SK-N-SH treated with all-trans-retinoic acid at 6 μM for 48 hours (cell line): ENCODE data around the gene NPLOC4.

Experiments used
- ATAC-seq: fragments of 200-7000 bp; cut with Tn5 transposase; 3 replicates; pipeline ENCODE4 v1.9.1; 2020; ENCODE audit warnings: mild to moderate bottlenecking, moderate library complexity
- ARNTL ChIP-seq: fragments of 450-650 bp; formaldehyde crosslinking; IDR thresholded peaks from 2 replicates; pipeline ENCODE4 v1.5.0; 2020; ENCODE audit warnings: low read depth, mild to moderate bottlenecking, moderate library complexity, borderline replicate concordance
- BACH2 ChIP-seq: fragments of 250-450 bp; sonication (Bioruptor Pico); IDR thresholded peaks from 2 replicates; pipeline ENCODE4 v1.9.0; 2021; ENCODE audit warnings: mild to moderate bottlenecking, borderline replicate concordance
- CREB5 ChIP-seq: fragments of 250-450 bp; sonication (Bioruptor Pico); IDR thresholded peaks from 2 replicates; pipeline ENCODE4 v1.5.1; 2020; ENCODE audit warnings: low read depth, mild to moderate bottlenecking, moderate library complexity
- CSDC2 ChIP-seq: fragments of 250-450 bp; sonication (Bioruptor Pico); IDR thresholded peaks from 2 replicates; pipeline ENCODE4 v1.5.0; 2020; ENCODE audit warnings: mild to moderate bottlenecking, moderate library complexity
- CSRNP3 ChIP-seq: fragments of 250-450 bp; sonication (Bioruptor Pico); IDR thresholded peaks from 2 replicates; pipeline ENCODE4 v1.5.1; 2021; ENCODE audit warnings: mild to moderate bottlenecking, moderate library complexity
- GLIS3 ChIP-seq: fragments of 250-450 bp; sonication (Bioruptor Pico); IDR thresholded peaks from 2 replicates; pipeline ENCODE4 v1.5.0; 2020; ENCODE audit warnings: mild to moderate bottlenecking, moderate library complexity
- ISL1 ChIP-seq: fragments of 250-450 bp; sonication (Bioruptor Pico); IDR thresholded peaks from 2 replicates; pipeline ENCODE4 v2.1.2; 2022; ENCODE audit warnings: mild to moderate bottlenecking, moderate library complexity
- OSR1 ChIP-seq: fragments of 250-450 bp; sonication (Bioruptor Pico); IDR thresholded peaks from 2 replicates; pipeline ENCODE4 v1.8.0; 2022; ENCODE audit warnings: moderate library complexity, mild to moderate bottlenecking, inconsistent platforms
- PATZ1 ChIP-seq: fragments of 250-450 bp; sonication (Bioruptor Pico); IDR thresholded peaks from 2 replicates; pipeline ENCODE4 v1.8.0; 2020; ENCODE audit warnings: mild to moderate bottlenecking, moderate library complexity, borderline replicate concordance
- POU6F1 ChIP-seq: fragments of 250-450 bp; sonication (Bioruptor Pico); IDR thresholded peaks from 2 replicates; pipeline ENCODE4 v1.8.0; 2021; ENCODE audit warnings: low read depth, mild to moderate bottlenecking, moderate library complexity, borderline replicate concordance
- PPARA ChIP-seq: fragments of 250-450 bp; sonication (Bioruptor Pico); IDR thresholded peaks from 2 replicates; pipeline ENCODE4 v1.5.0; 2020; ENCODE audit warnings: mild to moderate bottlenecking, borderline replicate concordance
- RARB ChIP-seq: fragments of 250-450 bp; sonication (Bioruptor Pico); IDR thresholded peaks from 2 replicates; pipeline ENCODE4 v1.8.0; 2021; ENCODE audit warnings: mild to moderate bottlenecking, moderate library complexity
- SNAI2 ChIP-seq: fragments of 250-450 bp; sonication (Bioruptor Pico); IDR thresholded peaks from 2 replicates; pipeline ENCODE4 v1.5.0; 2020; ENCODE audit warnings: mild to moderate bottlenecking, moderate library complexity
- TCF4 ChIP-seq: fragments of 250-450 bp; sonication (Bioruptor Pico); IDR thresholded peaks from 2 replicates; pipeline ENCODE4 v1.8.0; 2021; ENCODE audit warnings: mild to moderate bottlenecking, moderate library complexity, borderline replicate concordance
- TOX ChIP-seq: fragments of 250-450 bp; sonication (Bioruptor Pico); IDR thresholded peaks from 2 replicates; pipeline ENCODE4 v1.8.0; 2021; ENCODE audit warnings: mild to moderate bottlenecking, moderate library complexity, borderline replicate concordance
- TSHZ2 ChIP-seq: fragments of 250-450 bp; sonication (Bioruptor Pico); IDR thresholded peaks from 2 replicates; pipeline ENCODE4 v1.5.0; 2020; ENCODE audit warnings: mild to moderate bottlenecking, moderate library complexity
- ZC3H10 ChIP-seq: fragments of 250-450 bp; sonication (Bioruptor Pico); IDR thresholded peaks from 2 replicates; pipeline ENCODE4 v1.5.1; 2021; ENCODE audit warnings: mild to moderate bottlenecking, moderate library complexity
- ZFP3 ChIP-seq: fragments of 250-450 bp; sonication (Bioruptor Pico); IDR thresholded peaks from 2 replicates; pipeline ENCODE4 v1.5.0; 2020; ENCODE audit warnings: mild to moderate bottlenecking, moderate library complexity
- ZFP30 ChIP-seq: fragments of 450-650 bp; formaldehyde crosslinking; IDR thresholded peaks from 2 replicates; pipeline ENCODE4 v1.5.0; 2022; ENCODE audit warnings: mild to moderate bottlenecking, moderate library complexity
- ZNF565 ChIP-seq: fragments of 450-650 bp; formaldehyde crosslinking; conservative IDR thresholded peaks from 2 replicates; pipeline ENCODE4 v1.5.0; 2020; ENCODE audit warnings: low read depth, mild to moderate bottlenecking, moderate library complexity
- ZNF70 ChIP-seq: fragments of 450-650 bp; formaldehyde crosslinking; IDR thresholded peaks from 2 replicates; pipeline ENCODE4 v1.5.0; 2020; ENCODE audit warnings: mild to moderate bottlenecking, moderate library complexity
- ZNF8 ChIP-seq: fragments of 450-650 bp; formaldehyde crosslinking; IDR thresholded peaks from 2 replicates; pipeline ENCODE4 v1.5.0; 2020; ENCODE audit warnings: mild to moderate bottlenecking, moderate library complexity

Gene NPLOC4

GRCh38 chr17:81566461-81567126 lies 70.3 kb downstream of the NPLOC4 start:
- TF ChIP-seq RARB (CRISPR knock-in tag) (no peak), ARNTL (no peak), POU6F1 (CRISPR knock-in tag) (no peak), ZNF565 (no peak), TSHZ2 (CRISPR knock-in tag) (no peak), ZFP30 (no peak), PATZ1 (peak; percentile 99), OSR1 (CRISPR knock-in tag) (no peak), SNAI2 (CRISPR knock-in tag) (no peak), TOX (CRISPR knock-in tag) (no peak), CREB5 (CRISPR knock-in tag) (no peak), ZNF70 (CRISPR knock-in tag) (no peak), ZC3H10 (CRISPR knock-in tag) (no peak), ISL1 (CRISPR knock-in tag) (no peak), ZFP3 (CRISPR knock-in tag) (0 out of 2 replicates have a peak, but pooled peaks have one; percentile 53), CSDC2 (CRISPR knock-in tag) (peak; percentile 58; the same call in 1 of the 2 replicates), PPARA (CRISPR knock-in tag) (no peak), BACH2 (CRISPR knock-in tag) (no peak), CSRNP3 (CRISPR knock-in tag) (no peak), TCF4 (no peak)
- TF ChIP-seq, all 23 proteins: peak for 3
- peak; percentile 96 for ATAC-seq

- no peak for TF ChIP-seq ZFP30
- no peak for TF ChIP-seq CSRNP3 (CRISPR knock-in tag)
- TF ChIP-seq TOX (CRISPR knock-in tag): no peak
- no peak for TF ChIP-seq ARNTL
- TF ChIP-seq CSDC2 (CRISPR knock-in tag): no peak
- no peak for TF ChIP-seq ZNF8 (CRISPR knock-in tag)
- no peak for TF ChIP-seq TSHZ2 (CRISPR knock-in tag)
- no peak for TF ChIP-seq GLIS3 (CRISPR knock-in tag)
- no peak for TF ChIP-seq ZNF565
- no peak for ATAC-seq
Observed at GRCh38 chr17:81565231-81565630, 71.7 kb downstream of the NPLOC4 start.
